ENCODE data around the gene JAZF1.

The JAZF1 gene

GRCh38 chr7:28102797-28103196 lies 77.8 kb downstream of the JAZF1 start:
- no peak for DNase-seq

GRCh38 chr7:28096713-28097112 lies 83.9 kb downstream of the JAZF1 start:
- DNase-seq = peak; percentile 16

- DNase-seq = no peak
Observed at GRCh38 chr7:28095231-28095630, 85.4 kb downstream of the JAZF1 start.

GRCh38 chr7:28093623-28094232 lies 86.9 kb downstream of the JAZF1 start:
- DNase-seq = peak; percentile 62

GRCh38 chr7:28091190-28091589 lies 89.4 kb downstream of the JAZF1 start:
- no peak for DNase-seq

- no peak for DNase-seq
Observed at GRCh38 chr7:28088901-28089714, 91.5 kb downstream of the JAZF1 start.

GRCh38 chr7:28088032-28088431 lies 92.6 kb downstream of the JAZF1 start:
- DNase-seq = no peak

- DNase-seq = no peak
Observed at GRCh38 chr7:28086198-28086597, 94.4 kb downstream of the JAZF1 start.

- no peak for DNase-seq
Observed at GRCh38 chr7:28083998-28084985, 96.3 kb downstream of the JAZF1 start.

GRCh38 chr7:28083164-28083997 lies 97.2 kb downstream of the JAZF1 start:
- no peak for DNase-seq

GRCh38 chr7:28082071-28082470 lies 98.5 kb downstream of the JAZF1 start:
- no peak for DNase-seq

- DNase-seq = no peak
Observed at GRCh38 chr7:28081016-28081415, 99.6 kb downstream of the JAZF1 start.

- peak; percentile 42 for DNase-seq
Observed at GRCh38 chr7:28078036-28078901, 102.3 kb downstream of the JAZF1 start.

GRCh38 chr7:28077616-28078015 lies 103.0 kb downstream of the JAZF1 start:
- no peak for DNase-seq

GRCh38 chr7:28076423-28077200 lies 104.0 kb downstream of the JAZF1 start:
- DNase-seq = no peak

- no peak for DNase-seq
Observed at GRCh38 chr7:28075674-28076358, 104.8 kb downstream of the JAZF1 start.

- no peak for DNase-seq
Observed at GRCh38 chr7:28072876-28073514, 107.6 kb downstream of the JAZF1 start.

- no peak for DNase-seq
Observed at GRCh38 chr7:28071570-28071969, 109.0 kb downstream of the JAZF1 start.

- DNase-seq = no peak
Observed at GRCh38 chr7:28070297-28071055, 110.1 kb downstream of the JAZF1 start.
